Measurements from ENCODE around the gene CD200R1.

The CD200R1 gene

GRCh38 chr3:112974894-112975293 lies at the start of gene CD200R1:
CD200R1 (minus strand) TSS chr3:112975103; CDS start chr3:112974857, 246 bp downstream.
- no peak for DNase-seq

- no peak for DNase-seq
Measured at GRCh38 chr3:113021471-113021870, 46.6 kb upstream of the CD200R1 start.

- peak; percentile 64 to 97 (median 92) for DNase-seq
Measured at GRCh38 chr3:113019182-113020137, 44.6 kb upstream of the CD200R1 start.

GRCh38 chr3:113018536-113019181 lies 43.8 kb upstream of the CD200R1 start:
- DNase-seq, result peak in 4 of 58 donors; percentile 20 to 51 (median 31)

- no peak for DNase-seq
Measured at GRCh38 chr3:113013593-113013992, 38.7 kb upstream of the CD200R1 start.

GRCh38 chr3:113008117-113008516 lies 33.2 kb upstream of the CD200R1 start:
- no peak for DNase-seq

- no peak for DNase-seq
Measured at GRCh38 chr3:113006359-113007056, 31.6 kb upstream of the CD200R1 start.

GRCh38 chr3:113005611-113006010 lies 30.7 kb upstream of the CD200R1 start:
- DNase-seq, result no peak

- DNase-seq, result no peak
Measured at GRCh38 chr3:113002679-113003078, 27.8 kb upstream of the CD200R1 start.

- DNase-seq, result no peak
Measured at GRCh38 chr3:113002037-113002436, 27.1 kb upstream of the CD200R1 start.

GRCh38 chr3:113000691-113001090 lies 25.8 kb upstream of the CD200R1 start:
- DNase-seq, result no peak

GRCh38 chr3:112995800-112996199 lies 20.9 kb upstream of the CD200R1 start:
- DNase-seq, result no peak

- peak; percentile 59 to 92 (median 86) for DNase-seq
Measured at GRCh38 chr3:112990672-112991602, 16.0 kb upstream of the CD200R1 start, which contains the start of gene GTPBP8. GTPBP8 (plus strand) TSS chr3:112990984; CDS start chr3:112991000, 16 bp downstream.

- no peak for DNase-seq
Measured at GRCh38 chr3:112987710-112988334, 12.9 kb upstream of the CD200R1 start.

GRCh38 chr3:112984485-112984884 lies 9.6 kb upstream of the CD200R1 start:
- no peak for DNase-seq

GRCh38 chr3:112982710-112983109 lies 7.8 kb upstream of the CD200R1 start:
- no peak for DNase-seq

- no peak for DNase-seq
Measured at GRCh38 chr3:112980080-112980479, 5.2 kb upstream of the CD200R1 start.

GRCh38 chr3:112979244-112979832 lies 4.4 kb upstream of the CD200R1 start:
- peak in 2 of 58 donors; percentile 2 to 21 for DNase-seq

GRCh38 chr3:112976953-112977352 lies 2.0 kb upstream of the CD200R1 start:
- no peak for DNase-seq

GRCh38 chr3:112976001-112976400 lies 1.1 kb upstream of the CD200R1 start:
- DNase-seq, result no peak
